ENCODE data around the gene TRIM41.

DNA sequence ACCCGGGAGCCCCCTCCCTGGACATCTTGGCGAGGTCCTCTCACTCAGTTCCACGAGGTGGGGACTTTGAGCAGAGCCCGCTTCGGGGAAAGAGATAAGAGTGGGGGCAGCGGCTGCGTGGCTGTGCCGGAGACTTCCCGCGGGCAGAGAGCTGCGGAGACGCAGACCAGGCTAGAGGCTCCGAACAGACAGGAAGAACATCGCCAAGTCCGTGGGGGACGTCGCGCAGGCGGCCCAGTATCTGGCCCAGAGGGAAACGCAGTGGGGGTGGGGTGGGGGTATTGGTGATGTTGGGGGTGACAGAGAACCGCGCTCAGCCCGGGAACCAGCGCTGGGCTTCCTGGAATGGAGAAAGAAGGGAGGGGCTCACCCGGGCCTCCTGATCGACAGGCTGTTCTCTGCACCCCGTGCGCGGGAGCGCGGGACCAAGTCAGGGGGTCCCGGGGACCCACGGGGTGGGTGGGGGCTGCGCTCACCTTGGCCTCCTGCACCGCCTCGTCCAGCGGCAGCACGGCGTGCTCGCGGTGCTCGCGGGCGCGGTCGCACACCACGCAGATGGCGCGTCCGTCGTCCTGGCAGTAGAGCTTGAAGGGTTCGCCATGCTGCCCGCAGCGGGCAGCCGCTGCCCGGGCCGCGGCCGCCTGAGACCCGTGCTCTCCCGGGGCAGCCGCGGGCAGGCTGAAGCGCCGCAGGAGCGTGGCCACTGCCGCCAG lies 18.8 kb upstream of the TRIM41 start:
- TF ChIP-seq, protein P1, sequence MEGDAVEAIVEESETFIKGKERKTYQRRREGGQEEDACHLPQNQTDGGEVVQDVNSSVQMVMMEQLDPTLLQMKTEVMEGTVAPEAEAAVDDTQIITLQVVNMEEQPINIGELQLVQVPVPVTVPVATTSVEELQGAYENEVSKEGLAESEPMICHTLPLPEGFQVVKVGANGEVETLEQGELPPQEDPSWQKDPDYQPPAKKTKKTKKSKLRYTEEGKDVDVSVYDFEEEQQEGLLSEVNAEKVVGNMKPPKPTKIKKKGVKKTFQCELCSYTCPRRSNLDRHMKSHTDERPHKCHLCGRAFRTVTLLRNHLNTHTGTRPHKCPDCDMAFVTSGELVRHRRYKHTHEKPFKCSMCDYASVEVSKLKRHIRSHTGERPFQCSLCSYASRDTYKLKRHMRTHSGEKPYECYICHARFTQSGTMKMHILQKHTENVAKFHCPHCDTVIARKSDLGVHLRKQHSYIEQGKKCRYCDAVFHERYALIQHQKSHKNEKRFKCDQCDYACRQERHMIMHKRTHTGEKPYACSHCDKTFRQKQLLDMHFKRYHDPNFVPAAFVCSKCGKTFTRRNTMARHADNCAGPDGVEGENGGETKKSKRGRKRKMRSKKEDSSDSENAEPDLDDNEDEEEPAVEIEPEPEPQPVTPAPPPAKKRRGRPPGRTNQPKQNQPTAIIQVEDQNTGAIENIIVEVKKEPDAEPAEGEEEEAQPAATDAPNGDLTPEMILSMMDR (conservative IDR thresholded peaks at IDR 0.05; ENCODE audit: low read depth, low read length) = no peak
- TF ChIP-seq EZH2 (IDR thresholded peaks at IDR 0.05; ENCODE audit: low read length, unreplicated experiment) (no peak), EZH2phosphoT487 (IDR thresholded peaks at IDR 0.05; ENCODE audit: borderline replicate concordance, low read length) (no peak)

All from PC-3 (cell line).